ENCODE results near the gene REXO4. TPM values are rescaled to one million over a fixed set of nuclear protein-coding genes. Genes with fewer than 3 reads are reported as not detected.

The REXO4 gene
- total and polyA plus RNA-seq, 2 of the 13 experiments (the other 11 are each of a cell fraction or from before 2014, with no cell fraction given), result 18.5 to 30.4 TPM

DNA sequence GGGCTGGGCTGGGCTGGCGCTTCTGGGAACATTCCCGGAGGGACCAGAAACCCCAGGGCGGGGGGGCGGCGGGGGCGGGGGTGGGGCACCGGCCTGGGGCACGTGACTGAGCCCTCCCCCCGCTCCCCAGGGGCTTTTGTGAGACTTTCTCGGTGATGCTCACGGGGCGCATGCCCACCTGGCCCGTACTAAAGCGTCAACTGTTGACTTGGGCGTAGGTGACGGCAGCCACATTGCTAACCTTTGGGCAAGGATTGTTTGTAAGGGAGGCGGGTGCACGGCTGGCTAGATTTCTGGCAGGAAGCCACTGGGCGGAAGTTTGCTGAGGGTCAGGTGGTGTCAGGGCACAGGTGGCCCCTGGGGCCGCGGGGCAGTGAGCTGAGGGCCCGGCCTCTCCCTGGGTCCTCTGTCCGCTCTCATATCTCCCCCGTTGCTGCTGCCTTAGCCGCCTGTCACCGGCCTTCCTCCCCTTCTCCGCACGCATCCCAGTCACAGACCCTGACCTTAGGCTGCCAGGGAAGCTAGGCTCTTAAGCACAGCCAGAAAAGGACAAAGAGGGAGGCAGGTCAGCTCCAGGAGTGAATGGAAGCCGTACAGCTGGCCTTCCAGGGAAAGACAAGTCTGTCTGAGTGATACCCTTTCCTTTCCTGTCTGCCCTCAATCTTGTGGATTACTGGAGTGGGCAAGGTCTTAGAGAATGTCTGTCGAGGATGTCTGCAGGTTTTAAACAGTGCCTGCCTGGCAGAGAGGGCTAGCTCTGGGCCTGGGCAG is 42.8 kb upstream of the REXO4 start (continued):
- TF ChIP-seq, protein P1, sequence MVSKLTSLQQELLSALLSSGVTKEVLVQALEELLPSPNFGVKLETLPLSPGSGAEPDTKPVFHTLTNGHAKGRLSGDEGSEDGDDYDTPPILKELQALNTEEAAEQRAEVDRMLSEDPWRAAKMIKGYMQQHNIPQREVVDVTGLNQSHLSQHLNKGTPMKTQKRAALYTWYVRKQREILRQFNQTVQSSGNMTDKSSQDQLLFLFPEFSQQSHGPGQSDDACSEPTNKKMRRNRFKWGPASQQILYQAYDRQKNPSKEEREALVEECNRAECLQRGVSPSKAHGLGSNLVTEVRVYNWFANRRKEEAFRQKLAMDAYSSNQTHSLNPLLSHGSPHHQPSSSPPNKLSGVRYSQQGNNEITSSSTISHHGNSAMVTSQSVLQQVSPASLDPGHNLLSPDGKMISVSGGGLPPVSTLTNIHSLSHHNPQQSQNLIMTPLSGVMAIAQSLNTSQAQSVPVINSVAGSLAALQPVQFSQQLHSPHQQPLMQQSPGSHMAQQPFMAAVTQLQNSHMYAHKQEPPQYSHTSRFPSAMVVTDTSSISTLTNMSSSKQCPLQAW (CRISPR knock-in tag; IDR thresholded peaks at IDR 0.05), result peak; percentile 50; the same call in 1 of the 2 replicates
- TF ChIP-seq, protein P2, sequence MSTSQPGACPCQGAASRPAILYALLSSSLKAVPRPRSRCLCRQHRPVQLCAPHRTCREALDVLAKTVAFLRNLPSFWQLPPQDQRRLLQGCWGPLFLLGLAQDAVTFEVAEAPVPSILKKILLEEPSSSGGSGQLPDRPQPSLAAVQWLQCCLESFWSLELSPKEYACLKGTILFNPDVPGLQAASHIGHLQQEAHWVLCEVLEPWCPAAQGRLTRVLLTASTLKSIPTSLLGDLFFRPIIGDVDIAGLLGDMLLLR (CRISPR knock-in tag; IDR thresholded peaks at IDR 0.05), result no peak
- peak; percentile 77; the same call in 1 of the 2 replicates for TF ChIP-seq NFKB2 (CRISPR knock-in tag; IDR thresholded peaks at IDR 0.05; ENCODE audit: borderline replicate concordance)
- no peak for TF ChIP-seq SOX6 (IDR thresholded peaks at IDR 0.05)
- peak; percentile 83 for TF ChIP-seq SOX6 (CRISPR knock-in tag; IDR thresholded peaks at IDR 0.05)
- TF ChIP-seq SKI (IDR thresholded peaks at IDR 0.05; ENCODE audit: partially characterized antibody), result peak; percentile 60
- 0 out of 2 replicates have a peak, but pooled peaks have one; percentile 27 for TF ChIP-seq EED (CRISPR knock-in tag; IDR thresholded peaks at IDR 0.05)
- TF ChIP-seq, protein P3, sequence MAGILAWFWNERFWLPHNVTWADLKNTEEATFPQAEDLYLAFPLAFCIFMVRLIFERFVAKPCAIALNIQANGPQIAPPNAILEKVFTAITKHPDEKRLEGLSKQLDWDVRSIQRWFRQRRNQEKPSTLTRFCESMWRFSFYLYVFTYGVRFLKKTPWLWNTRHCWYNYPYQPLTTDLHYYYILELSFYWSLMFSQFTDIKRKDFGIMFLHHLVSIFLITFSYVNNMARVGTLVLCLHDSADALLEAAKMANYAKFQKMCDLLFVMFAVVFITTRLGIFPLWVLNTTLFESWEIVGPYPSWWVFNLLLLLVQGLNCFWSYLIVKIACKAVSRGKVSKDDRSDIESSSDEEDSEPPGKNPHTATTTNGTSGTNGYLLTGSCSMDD (CRISPR knock-in tag; IDR thresholded peaks at IDR 0.05), result no peak
- TF ChIP-seq HOXA5 (CRISPR knock-in tag; IDR thresholded peaks at IDR 0.05), result 0 out of 2 replicates have a peak, but pooled peaks have one; percentile 12
- TF ChIP-seq MYNN (CRISPR knock-in tag; IDR thresholded peaks at IDR 0.05; ENCODE audit: low read depth), result no peak
- TF ChIP-seq, protein P4, sequence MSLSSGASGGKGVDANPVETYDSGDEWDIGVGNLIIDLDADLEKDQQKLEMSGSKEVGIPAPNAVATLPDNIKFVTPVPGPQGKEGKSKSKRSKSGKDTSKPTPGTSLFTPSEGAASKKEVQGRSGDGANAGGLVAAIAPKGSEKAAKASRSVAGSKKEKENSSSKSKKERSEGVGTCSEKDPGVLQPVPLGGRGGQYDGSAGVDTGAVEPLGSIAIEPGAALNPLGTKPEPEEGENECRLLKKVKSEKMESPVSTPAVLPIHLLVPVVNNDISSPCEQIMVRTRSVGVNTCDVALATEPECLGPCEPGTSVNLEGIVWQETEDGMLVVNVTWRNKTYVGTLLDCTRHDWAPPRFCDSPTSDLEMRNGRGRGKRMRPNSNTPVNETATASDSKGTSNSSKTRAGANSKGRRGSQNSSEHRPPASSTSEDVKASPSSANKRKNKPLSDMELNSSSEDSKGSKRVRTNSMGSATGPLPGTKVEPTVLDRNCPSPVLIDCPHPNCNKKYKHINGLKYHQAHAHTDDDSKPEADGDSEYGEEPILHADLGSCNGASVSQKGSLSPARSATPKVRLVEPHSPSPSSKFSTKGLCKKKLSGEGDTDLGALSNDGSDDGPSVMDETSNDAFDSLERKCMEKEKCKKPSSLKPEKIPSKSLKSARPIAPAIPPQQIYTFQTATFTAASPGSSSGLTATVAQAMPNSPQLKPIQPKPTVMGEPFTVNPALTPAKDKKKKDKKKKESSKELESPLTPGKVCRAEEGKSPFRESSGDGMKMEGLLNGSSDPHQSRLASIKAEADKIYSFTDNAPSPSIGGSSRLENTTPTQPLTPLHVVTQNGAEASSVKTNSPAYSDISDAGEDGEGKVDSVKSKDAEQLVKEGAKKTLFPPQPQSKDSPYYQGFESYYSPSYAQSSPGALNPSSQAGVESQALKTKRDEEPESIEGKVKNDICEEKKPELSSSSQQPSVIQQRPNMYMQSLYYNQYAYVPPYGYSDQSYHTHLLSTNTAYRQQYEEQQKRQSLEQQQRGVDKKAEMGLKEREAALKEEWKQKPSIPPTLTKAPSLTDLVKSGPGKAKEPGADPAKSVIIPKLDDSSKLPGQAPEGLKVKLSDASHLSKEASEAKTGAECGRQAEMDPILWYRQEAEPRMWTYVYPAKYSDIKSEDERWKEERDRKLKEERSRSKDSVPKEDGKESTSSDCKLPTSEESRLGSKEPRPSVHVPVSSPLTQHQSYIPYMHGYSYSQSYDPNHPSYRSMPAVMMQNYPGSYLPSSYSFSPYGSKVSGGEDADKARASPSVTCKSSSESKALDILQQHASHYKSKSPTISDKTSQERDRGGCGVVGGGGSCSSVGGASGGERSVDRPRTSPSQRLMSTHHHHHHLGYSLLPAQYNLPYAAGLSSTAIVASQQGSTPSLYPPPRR (CRISPR knock-in tag; IDR thresholded peaks at IDR 0.05; ENCODE audit: borderline replicate concordance), result peak; percentile 80; the same call in 1 of the 2 replicates
- peak; percentile 80; the same call in 1 of the 2 replicates for TF ChIP-seq ZNF543 (CRISPR knock-in tag; IDR thresholded peaks at IDR 0.05)
